LNCAP (cell line): Measurements from ENCODE around the gene FHIT.

Experiments used
- CTCF ChIP-seq: fragments of 450-650 bp; IDR thresholded peaks from 2 replicates; pipeline ENCODE4 v1.5.1; 2017; ENCODE audit warnings: mild to moderate bottlenecking

FHIT gene

GRCh38 chr3:59978979-59979378 is 1272.3 kb downstream of the FHIT start:
- no peak for TF ChIP-seq CTCF

- TF ChIP-seq CTCF: no peak
Observed at GRCh38 chr3:59970796-59971195, 1280.5 kb downstream of the FHIT start.

- TF ChIP-seq CTCF: no peak
Observed at GRCh38 chr3:59970376-59970775, 1280.9 kb downstream of the FHIT start.

- TF ChIP-seq CTCF: no peak
Observed at GRCh38 chr3:59968513-59969045, 1282.7 kb downstream of the FHIT start.

- no peak for TF ChIP-seq CTCF
Observed at GRCh38 chr3:59963676-59964075, 1287.6 kb downstream of the FHIT start.

- TF ChIP-seq CTCF: no peak
Observed at GRCh38 chr3:59957150-59957549, 1294.1 kb downstream of the FHIT start.

- TF ChIP-seq CTCF: no peak
Observed at GRCh38 chr3:59953104-59953503, 1298.1 kb downstream of the FHIT start.

- no peak for TF ChIP-seq CTCF
Observed at GRCh38 chr3:59949311-59949710, 1301.9 kb downstream of the FHIT start.
